Ishikawa (cell line): ENCODE data around the gene MYH15.

Experiments used
- CEBPB ChIP-seq: IDR thresholded peaks from 2 replicates; pipeline ENCODE4 v1.6.1; 2012
- CREB1 ChIP-seq: IDR thresholded peaks from 2 replicates; pipeline ENCODE4 v1.6.1; 2012; ENCODE audit warnings: low read depth
- EGR1 ChIP-seq: IDR thresholded peaks from 2 replicates; pipeline ENCODE4 v1.6.1; 2012
- EP300 ChIP-seq: IDR thresholded peaks from 2 replicates; pipeline ENCODE4 v1.6.1; 2012; ENCODE audit warnings: borderline replicate concordance
- FOXM1 ChIP-seq: IDR thresholded peaks from 2 replicates; pipeline ENCODE4 v1.6.1; 2012; ENCODE audit warnings: low read depth, borderline replicate concordance
- MAX ChIP-seq: IDR thresholded peaks from 2 replicates; pipeline ENCODE4 v1.6.1; 2012
- NFIC ChIP-seq: IDR thresholded peaks from 2 replicates; pipeline ENCODE4 v1.6.1; 2012
- RAD21 ChIP-seq: IDR thresholded peaks from 2 replicates; pipeline ENCODE4 v1.6.1; 2012; ENCODE audit warnings: low read depth
- REST ChIP-seq: IDR thresholded peaks from 2 replicates; pipeline ENCODE4 v1.6.1; 2012; ENCODE audit warnings: low read depth, mild to moderate bottlenecking
- TAF1 ChIP-seq: IDR thresholded peaks from 2 replicates; pipeline ENCODE4 v1.6.1; 2012; ENCODE audit warnings: low read depth, mild to moderate bottlenecking
- TCF12 ChIP-seq: IDR thresholded peaks from 2 replicates; pipeline ENCODE4 v1.6.1; 2012; ENCODE audit warnings: low read depth
- TEAD4 ChIP-seq: IDR thresholded peaks from 2 replicates; pipeline ENCODE4 v1.6.1; 2012
- USF1 ChIP-seq: IDR thresholded peaks from 2 replicates; pipeline ENCODE4 v1.6.1; 2012
- YY1 ChIP-seq: IDR thresholded peaks from 2 replicates; pipeline ENCODE4 v1.6.1; 2012; ENCODE audit warnings: low read depth
- ZBTB7A ChIP-seq: IDR thresholded peaks from 2 replicates; pipeline ENCODE4 v1.6.1; 2012; ENCODE audit warnings: low read depth

MYH15 gene

GRCh38 chr3:108376026-108376425 lies 134.4 kb downstream of the MYH15 start:
- no peak for TF ChIP-seq TAF1
- no peak for TF ChIP-seq EP300
- TF ChIP-seq MAX, result no peak
- no peak for TF ChIP-seq EGR1
- TF ChIP-seq CREB1, result no peak
- TF ChIP-seq TEAD4, result no peak
- TF ChIP-seq RAD21, result no peak
- no peak for TF ChIP-seq TCF12

GRCh38 chr3:108359011-108359410 lies 151.4 kb downstream of the MYH15 start:
- no peak for TF ChIP-seq ZBTB7A
- TF ChIP-seq FOXM1, result no peak
- no peak for TF ChIP-seq MAX
- TF ChIP-seq TCF12, result no peak
- no peak for TF ChIP-seq YY1
- TF ChIP-seq EP300, result no peak
- TF ChIP-seq TAF1, result no peak
- TF ChIP-seq CEBPB, result no peak

GRCh38 chr3:108357042-108357441 lies 153.4 kb downstream of the MYH15 start:
- TF ChIP-seq TAF1 (no peak), EGR1 (no peak), ZBTB7A (no peak), REST (no peak), EP300 (no peak), CREB1 (no peak), USF1 (no peak), CEBPB (no peak), YY1 (no peak)

- TF ChIP-seq NFIC (no peak), TAF1 (no peak), EGR1 (no peak), YY1 (no peak), CREB1 (no peak), TEAD4 (no peak), USF1 (no peak), CEBPB (no peak), RAD21 (no peak)
Observed at GRCh38 chr3:108354562-108354961, 155.8 kb downstream of the MYH15 start.

- TF ChIP-seq REST, result no peak
- no peak for TF ChIP-seq USF1
- no peak for TF ChIP-seq YY1
- TF ChIP-seq RAD21, result no peak
- no peak for TF ChIP-seq ZBTB7A
- no peak for TF ChIP-seq EGR1
- TF ChIP-seq TCF12, result no peak
- TF ChIP-seq FOXM1, result no peak
- no peak for TF ChIP-seq EP300
Observed at GRCh38 chr3:108352176-108352575, 158.2 kb downstream of the MYH15 start.
